ENCODE results near the gene XRCC3.

XRCC3 gene

GRCh38 chr14:103738166-103738565 is 22.9 kb upstream of the XRCC3 start:
- no peak for DNase-seq

DNA sequence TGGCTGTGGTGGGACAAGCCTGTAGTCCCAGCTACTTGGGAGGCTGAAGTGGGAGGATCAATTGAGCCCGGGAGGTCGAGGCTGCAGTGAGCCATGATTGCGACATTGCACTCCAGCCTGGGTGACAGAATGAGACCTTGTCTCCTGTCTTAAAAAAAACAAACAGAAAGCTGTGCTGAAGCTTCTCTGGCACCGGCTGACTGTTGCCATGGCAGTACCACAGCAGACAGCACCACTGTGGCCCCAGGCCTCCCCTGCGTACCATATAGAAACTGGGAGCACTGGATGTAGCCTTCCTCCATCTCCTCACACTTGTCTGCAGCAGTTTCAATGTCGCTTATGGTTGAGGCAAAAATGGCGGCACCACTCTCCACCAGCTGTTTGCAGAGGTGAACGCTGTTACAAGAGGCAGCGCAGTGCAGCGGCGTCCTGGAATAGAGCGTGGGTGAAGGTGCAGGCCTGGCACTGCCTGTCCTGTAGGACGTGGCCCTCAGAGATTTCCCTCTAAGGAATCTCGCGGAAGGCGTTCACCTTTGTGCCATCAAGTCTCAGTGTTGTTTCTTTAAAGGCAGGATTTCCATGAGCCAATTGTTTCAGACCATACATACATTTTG is 22.3 kb upstream of the XRCC3 start:
- DNase-seq = no peak

- DNase-seq = no peak
These were observed 21.5 kb upstream of the XRCC3 start for GRCh38 chr14:103736546-103737431.

DNA sequence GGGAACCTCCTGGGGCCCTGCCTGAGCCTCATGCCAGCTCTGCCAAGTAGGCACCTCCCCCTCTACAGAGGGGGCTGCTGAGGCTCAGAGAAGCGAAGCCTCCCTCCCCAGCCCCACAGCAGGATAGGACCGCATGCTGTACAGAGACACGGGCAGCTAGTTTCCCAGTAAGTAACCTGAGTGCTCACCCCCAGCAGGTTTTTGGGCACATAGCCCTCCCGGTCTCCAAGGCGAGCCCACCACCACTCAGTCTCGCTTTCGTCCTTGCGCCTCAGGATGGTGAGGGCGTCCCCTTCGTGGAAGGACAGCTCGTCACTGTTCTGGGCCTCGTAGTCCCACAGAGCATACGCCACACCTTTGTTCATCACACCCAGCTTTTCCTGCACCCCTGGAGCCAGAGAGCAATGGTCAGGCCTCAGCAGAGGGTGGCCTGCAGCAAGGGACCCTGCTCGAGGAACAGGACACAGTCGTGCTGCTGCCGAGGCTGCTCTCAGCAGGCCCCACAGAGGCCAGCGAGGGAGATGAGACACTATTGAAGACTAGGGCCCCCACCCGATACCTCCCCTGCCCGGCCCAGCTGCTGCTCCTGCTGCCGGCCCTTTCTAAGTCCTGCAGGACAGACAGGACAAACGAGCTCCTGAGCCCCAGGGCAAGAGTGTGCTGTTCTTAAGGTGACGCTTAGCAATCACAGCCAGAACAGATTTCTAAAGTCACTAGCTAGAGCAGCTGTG is 20.7 kb upstream of the XRCC3 start:
- DNase-seq = no peak

GRCh38 chr14:103735439-103735814 is 20.2 kb upstream of the XRCC3 start:
- DNase-seq = no peak

DNA sequence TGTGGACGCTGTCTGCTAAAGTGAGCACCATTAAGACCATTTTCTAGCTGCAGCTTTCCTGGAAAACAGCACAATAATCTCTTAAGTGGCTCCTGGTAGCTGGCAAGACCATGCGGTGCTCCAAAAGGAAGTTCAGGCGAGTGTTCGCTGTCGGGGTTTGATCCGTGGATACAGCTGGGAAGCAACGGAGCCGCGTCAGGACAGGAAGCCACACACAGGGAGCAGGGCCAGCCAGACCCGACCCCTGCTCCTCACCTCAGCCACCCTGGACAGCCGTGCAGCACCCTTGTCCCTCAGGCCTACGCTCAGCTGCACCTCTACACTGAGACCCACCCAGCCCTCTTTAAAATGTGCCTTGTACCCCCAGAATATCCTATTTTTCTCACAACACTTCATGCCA is 19.8 kb upstream of the XRCC3 start:
- DNase-seq = no peak

DNA sequence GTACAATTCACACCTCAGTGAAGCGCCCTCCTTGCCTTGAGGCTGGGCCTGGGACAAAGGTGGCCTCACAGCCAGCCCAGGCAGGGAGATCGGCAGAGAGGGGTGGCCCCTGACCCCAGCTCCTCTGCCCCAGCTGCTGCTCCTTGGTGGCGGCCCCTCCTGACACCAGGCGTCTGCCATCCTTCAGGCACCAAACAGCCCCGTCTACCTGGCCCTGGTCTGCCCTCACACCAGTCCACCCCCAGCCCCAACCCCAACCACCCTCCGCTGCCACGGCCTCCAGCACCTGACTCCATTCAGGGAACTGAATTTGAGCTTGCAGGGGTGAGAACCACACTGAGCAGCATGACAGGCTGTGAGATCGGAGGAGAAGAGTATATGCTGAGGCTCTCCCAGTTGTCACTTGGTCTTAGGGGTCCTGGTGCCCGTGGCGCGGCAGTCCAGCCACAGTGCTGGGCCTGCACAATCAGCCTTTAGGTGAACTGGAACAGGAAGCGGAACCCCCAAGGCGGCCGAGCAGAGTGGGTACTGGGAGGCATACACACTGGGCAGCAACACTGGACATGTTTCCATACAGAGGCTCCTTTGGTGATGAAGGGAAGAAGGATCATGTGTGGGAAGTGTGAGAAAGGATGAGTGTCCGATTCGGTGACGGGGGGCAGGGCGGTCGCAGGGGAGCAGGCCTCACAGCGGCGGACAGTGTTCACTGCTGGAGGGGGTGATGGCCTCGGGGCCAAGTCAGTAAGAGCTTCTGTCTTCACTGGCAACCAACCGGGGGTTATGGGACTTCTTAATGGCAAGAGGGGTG is 19.0 kb upstream of the XRCC3 start:
- no peak for DNase-seq

DNA sequence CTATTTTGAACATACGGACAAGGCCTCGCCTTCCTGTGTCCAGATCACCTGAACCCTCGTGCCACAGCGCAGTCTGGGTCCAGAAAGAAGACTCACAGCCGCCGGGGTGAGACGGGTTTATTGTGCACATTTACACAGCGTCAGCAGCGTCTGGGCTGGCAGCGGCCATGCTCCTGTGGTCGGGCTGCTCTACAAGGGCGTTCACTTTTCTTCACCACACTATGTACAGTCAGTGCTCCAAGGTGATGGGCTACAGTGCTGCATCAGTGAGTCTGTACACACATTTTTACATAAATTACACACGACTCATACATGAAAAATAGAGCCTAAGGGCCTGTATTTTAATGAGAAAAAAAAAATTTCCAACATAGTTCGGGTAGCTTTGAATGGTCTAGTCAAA is 18.4 kb upstream of the XRCC3 start:
- no peak for DNase-seq

DNA sequence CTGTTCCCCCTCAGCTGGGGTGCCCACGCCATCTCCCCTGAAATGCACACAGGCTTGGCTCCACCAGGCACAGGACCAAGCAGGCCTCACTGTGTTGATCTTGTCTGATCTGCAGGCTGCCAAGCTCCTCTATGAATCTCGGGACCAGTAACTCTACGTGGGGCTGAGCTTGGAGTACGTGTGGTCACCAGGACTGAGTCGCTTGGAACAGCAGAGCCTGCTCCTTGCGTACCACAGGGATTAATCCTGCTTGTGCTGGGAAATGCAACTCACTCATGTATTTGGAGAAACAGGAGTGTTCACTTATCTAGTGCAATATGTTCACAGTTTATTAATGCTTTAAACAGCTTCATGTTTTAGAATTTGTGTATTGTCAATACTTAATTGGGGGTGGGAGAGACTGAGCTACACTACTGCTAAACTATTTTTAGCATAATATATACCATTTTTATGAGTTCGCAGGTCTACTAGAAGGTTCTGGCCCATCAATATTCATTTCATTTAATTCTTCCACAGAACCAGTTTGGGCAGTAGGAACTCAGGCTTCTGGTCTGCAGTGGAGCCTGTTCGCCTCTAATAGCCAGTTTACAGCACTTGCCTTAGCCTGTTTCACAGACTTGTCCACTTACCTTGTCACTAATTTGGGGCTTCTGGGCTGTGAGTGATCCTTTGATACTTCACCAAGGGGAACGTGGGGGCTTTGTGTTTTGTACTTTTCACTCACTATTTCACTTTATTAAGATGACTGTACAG is 17.8 kb upstream of the XRCC3 start:
- no peak for DNase-seq

- no peak for DNase-seq
These were observed 16.9 kb upstream of the XRCC3 start for GRCh38 chr14:103731916-103732867.

- DNase-seq = no peak
These were observed 16.2 kb upstream of the XRCC3 start for GRCh38 chr14:103731481-103731880.

GRCh38 chr14:103730490-103731035 is 15.3 kb upstream of the XRCC3 start:
- no peak for DNase-seq

- DNase-seq = no peak
These were observed 14.5 kb upstream of the XRCC3 start for GRCh38 chr14:103729496-103730448.

GRCh38 chr14:103728721-103729120 is 13.5 kb upstream of the XRCC3 start:
- no peak for DNase-seq

GRCh38 chr14:103728141-103728540 is 12.9 kb upstream of the XRCC3 start:
- no peak for DNase-seq

DNA sequence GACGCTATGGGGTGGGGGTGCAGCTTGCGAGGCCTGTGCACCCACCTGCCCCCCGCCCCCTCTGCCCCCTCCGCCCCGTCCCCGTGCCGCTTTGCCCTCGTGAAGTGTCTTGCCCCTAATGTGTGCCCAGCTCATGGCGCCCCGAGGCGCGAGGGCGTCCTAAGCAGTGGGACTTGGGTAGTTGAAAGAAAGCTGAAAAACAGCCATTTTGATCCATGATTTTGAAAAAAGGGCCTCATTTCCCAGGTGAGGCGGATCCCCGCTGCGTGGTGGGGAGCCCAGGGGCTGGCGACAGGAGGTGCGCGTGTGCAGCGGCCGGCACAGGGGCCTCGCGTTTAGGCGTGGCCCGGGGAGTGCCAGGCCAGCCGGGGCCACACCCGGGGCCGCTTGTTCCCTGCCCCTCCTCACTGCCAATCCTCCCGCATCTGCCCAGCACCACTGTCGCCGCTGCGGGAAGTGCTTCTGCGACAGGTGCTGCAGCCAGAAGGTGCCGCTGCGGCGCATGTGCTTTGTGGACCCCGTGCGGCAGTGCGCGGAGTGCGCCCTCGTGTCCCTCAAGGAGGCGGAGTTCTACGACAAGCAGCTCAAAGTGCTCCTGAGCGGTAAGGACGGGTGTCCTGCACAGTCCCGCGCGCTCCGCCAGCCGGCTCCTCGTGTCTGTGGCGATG is 12.2 kb upstream of the XRCC3 start:
- DNase-seq = no peak

DNA sequence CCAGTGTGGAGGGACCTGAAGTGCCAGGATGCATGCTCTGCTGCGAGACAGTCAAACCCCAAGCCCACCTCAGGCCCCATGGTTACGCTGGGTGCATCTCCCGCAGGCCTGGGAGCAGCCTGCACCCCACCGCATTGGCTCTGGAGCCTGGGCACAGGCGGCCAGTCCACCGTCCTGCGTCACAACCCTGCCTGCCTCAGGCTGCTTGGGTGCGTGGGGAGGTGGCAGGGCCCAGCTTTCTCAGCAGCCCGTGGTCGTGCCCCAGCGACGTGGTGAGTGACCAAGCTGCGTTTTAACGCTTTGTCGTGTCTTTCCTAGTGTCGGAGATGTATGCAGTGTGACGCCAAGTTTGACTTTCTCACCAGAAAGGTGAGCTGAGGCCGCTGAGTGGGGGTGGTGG is 11.2 kb upstream of the XRCC3 start:
- no peak for DNase-seq

- DNase-seq = no peak
These were observed 10.6 kb upstream of the XRCC3 start for GRCh38 chr14:103725739-103726395.
